Epithelial cell of esophagus (primary cell): ENCODE results near the gene HES4.
A peak's percentile ranks its signal among the peaks of the same experiment; 100 is the strongest.

Experiments
- DNase-seq: peaks from one replicate; pipeline ENCODE4 v3.0.0; 2010; ENCODE audit warnings: low read depth
- H3K4me3 ChIP-seq: 2 replicates; pipeline ENCODE4 v1.5.1; 2011; ENCODE audit warnings: mild to moderate bottlenecking, low read length, control low read depth
- TF ChIP-seq, protein P1 (sequence below): IDR thresholded peaks from 2 replicates; pipeline ENCODE4 v1.5.1; 2011; ENCODE audit warnings: low read depth, mild to moderate bottlenecking, low read length, control low read depth, inconsistent platforms; ENCODE audit not compliant: insufficient read depth; ENCODE audit errors: missing control alignments

HES4 gene

DNA sequence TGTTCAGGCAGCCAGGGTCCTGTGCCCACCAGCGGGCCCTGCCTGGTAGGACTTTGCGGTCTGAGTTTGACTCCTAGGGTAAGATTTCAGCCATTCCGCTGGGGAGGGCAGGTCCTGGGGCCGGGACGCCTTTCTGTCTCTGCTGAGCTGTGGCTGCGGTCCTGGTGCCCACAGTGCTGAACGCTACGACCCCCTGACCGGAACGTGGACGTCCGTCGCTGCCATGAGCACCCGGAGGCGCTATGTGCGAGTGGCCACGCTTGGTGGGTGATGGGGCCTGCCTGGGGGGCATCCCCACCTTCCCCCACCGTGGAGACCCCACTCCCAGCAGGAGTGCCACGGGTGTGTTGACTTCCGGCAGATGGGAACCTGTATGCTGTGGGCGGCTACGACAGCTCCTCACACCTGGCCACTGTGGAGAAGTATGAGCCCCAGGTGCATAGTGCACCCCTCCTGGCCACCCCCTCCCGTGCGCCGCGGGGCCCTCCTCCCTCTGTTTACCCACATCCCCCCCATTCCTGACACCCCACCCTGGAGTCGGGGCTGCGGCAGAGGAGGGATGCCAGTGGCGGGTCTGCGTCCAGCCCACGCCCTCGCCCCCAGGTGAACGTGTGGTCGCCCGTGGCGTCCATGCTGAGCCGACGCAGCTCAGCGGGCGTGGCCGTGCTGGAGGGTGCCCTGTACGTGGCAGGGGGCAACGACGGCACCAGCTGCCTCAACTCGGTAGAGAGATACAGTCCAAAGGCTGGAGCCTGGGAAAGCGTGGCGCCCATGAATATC lies 36.0 kb downstream of the HES4 start:
- TF ChIP-seq, protein P1, sequence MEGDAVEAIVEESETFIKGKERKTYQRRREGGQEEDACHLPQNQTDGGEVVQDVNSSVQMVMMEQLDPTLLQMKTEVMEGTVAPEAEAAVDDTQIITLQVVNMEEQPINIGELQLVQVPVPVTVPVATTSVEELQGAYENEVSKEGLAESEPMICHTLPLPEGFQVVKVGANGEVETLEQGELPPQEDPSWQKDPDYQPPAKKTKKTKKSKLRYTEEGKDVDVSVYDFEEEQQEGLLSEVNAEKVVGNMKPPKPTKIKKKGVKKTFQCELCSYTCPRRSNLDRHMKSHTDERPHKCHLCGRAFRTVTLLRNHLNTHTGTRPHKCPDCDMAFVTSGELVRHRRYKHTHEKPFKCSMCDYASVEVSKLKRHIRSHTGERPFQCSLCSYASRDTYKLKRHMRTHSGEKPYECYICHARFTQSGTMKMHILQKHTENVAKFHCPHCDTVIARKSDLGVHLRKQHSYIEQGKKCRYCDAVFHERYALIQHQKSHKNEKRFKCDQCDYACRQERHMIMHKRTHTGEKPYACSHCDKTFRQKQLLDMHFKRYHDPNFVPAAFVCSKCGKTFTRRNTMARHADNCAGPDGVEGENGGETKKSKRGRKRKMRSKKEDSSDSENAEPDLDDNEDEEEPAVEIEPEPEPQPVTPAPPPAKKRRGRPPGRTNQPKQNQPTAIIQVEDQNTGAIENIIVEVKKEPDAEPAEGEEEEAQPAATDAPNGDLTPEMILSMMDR, result no peak
- no peak overlapping the region for H3K4me3 ChIP-seq
- DNase-seq, result no peak

GRCh38 chr1:963301-963651 lies 36.6 kb downstream of the HES4 start:
- TF ChIP-seq, protein P1, result no peak
- no peak for DNase-seq
- H3K4me3 ChIP-seq, result no peak overlapping the region

DNA sequence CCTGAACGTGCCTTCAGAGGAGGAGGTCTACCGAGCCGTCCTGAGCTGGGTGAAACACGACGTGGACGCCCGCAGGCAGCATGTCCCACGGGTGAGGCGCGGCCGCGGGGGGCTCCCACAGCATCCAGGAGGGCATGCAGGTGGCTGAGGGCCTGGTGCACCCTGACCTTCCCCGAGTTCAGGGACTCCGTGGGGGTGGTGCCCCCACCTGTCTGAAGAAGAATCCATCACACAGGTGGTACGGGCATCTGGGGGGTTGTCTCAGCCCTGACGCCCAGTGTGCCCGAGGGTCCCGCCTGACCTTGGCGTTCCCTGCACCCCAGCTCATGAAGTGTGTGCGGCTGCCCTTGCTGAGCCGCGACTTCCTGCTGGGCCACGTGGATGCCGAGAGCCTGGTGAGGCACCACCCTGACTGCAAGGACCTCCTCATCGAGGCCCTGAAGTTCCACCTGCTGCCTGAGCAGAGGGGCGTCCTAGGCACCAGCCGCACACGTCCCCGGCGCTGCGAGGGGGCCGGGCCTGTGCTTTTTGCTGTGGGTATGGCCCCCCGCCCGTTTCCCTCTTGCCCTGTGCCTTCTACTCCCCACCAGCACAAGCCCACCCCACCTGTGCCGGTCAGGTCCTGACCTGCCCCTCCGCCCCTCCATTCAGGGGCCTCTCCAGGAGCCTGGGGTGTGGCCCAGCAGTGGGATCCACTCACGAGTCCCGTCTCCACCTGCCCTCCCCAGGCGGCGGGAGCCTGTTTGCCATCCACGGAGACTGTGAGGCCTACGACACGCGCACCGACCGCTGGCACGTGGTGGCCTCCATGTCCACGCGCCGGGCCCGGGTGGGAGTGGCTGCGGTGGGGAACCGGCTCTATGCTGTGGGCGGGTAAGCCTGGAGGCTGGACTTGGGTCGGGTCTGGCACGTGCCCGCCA lies 37.3 kb downstream of the HES4 start:
- no peak overlapping the region for H3K4me3 ChIP-seq
- DNase-seq, result no peak
- TF ChIP-seq, protein P1, result no peak

GRCh38 chr1:961132-961669 lies 38.7 kb downstream of the HES4 start:
- DNase-seq, result no peak
- TF ChIP-seq, protein P1, result no peak
- H3K4me3 ChIP-seq, result peak overlapping the region; percentile 46

- peak within 1 kb of the TSS; percentile 46 for H3K4me3 ChIP-seq
- peak; percentile 80 for DNase-seq
- TF ChIP-seq, protein P1, result no peak
Measured at GRCh38 chr1:960363-961131, 39.4 kb downstream of the HES4 start, which contains the start of gene KLHL17. Gene KLHL17, plus strand, starts transcription at chr1:960584. Its CDS starts 110 bp downstream, at chr1:960694.

DNA sequence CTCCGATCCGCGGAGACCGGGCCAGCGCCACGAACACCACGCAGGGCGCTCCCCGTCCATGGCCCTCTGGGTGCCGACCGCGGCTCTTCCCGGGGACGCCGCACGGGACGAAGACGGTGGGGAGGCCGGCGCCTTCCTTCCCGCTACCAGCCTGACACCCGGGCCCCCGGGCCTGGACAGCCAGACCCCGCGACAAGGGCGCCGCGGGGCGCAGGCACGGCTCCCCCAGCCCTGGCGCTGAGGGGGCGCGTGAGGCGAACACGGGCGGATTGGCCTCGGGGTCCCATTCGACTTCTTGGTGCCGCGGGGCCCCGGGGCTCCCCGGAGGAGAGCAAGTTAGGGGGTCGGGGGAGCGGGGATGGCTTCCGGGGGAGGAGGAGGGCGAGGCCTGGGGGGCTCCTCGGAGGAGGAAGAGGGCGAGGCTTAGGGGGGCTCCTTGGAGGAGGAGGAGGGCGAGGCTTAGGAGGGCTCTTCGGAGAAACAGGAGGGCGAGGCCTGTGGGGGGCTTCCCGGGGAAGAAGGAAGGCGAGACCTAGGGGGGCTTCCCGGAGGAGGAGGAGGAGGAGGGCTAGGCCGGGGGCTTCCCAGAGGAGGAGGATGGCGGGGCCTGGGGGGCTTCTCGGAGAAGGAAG lies 40.0 kb downstream of the HES4 start:
- DNase-seq, result no peak
- H3K4me3 ChIP-seq, result peak overlapping the region; percentile 46
- TF ChIP-seq, protein P1, result no peak
